ENCODE measurements around the gene VTI1A. TPM values are rescaled to one million over a fixed set of nuclear protein-coding genes. Genes with fewer than 3 reads are reported as not detected.

Gene VTI1A
- total and polyA plus RNA-seq, 7 donors, result 9.9 to 31.5 (median 20.1) TPM

- H3K36me3 ChIP-seq (ENCODE audit: insufficient read depth in 1 of 2, low read depth in 1 of 2), result peaks cover 0 to 2% of the 10 kb centered on the region in 2 donors
- TF ChIP-seq CTCF (IDR thresholded peaks at IDR 0.05), result no peak
- ATAC-seq (no peak), DNase-seq (no peak)
- H3K4me3 ChIP-seq, result no peak overlapping the region
- peaks cover 3% of the 10 kb centered on the region for H3K4me1 ChIP-seq
- WGBS, 3 donors, result 67 to 70% (median 69%) methylated on average over 4 of the region's 4 CpGs
- intact Hi-C loops (cut with DNase I), result no loop called here
- no peaks in the 10 kb centered on the region for H3K27me3 ChIP-seq (ENCODE audit: insufficient read depth in 3 of 3, low read length in 2 of 3)
- no peaks in the 10 kb centered on the region for H3K9me3 ChIP-seq
- H3K27ac ChIP-seq, result no peak overlapping the region
Measured at GRCh38 chr10:112735041-112735695, 288.2 kb downstream of the VTI1A start.

- intact Hi-C loops (cut with DNase I), result no loop called here
- Histone ChIP-seq H3K27ac (no peak overlapping the region), H3K4me1 (peaks cover 8% of the 10 kb centered on the region), H3K27me3 (ENCODE audit: insufficient read depth in 3 of 3, low read length in 2 of 3) (no peaks in the 10 kb centered on the region), H3K36me3 (ENCODE audit: insufficient read depth in 1 of 2, low read depth in 1 of 2) (peaks cover 0 to 2% of the 10 kb centered on the region in 2 donors), H3K4me3 (no peak overlapping the region), H3K9me3 (no peaks in the 10 kb centered on the region)
- 84 to 86% (median 85%) methylated on average over 11 of the region's 11 CpGs for WGBS, 3 donors
- ATAC-seq (no peak), DNase-seq (no peak)
- TF ChIP-seq CTCF (IDR thresholded peaks at IDR 0.05), result no peak
Measured at GRCh38 chr10:112738606-112739591, 291.9 kb downstream of the VTI1A start.

GRCh38 chr10:112739592-112740353, 292.8 kb downstream of the VTI1A start:
- no peak overlapping the region for H3K4me3 ChIP-seq
- DNase-seq (no peak), ATAC-seq (no peak)
- no peaks in the 10 kb centered on the region for H3K27me3 ChIP-seq (ENCODE audit: insufficient read depth in 3 of 3, low read length in 2 of 3)
- intact Hi-C loops (cut with DNase I), result no loop called here
- TF ChIP-seq CTCF (IDR thresholded peaks at IDR 0.05), result no peak
- peaks cover 8% of the 10 kb centered on the region for H3K4me1 ChIP-seq
- H3K9me3 ChIP-seq, result no peaks in the 10 kb centered on the region
- H3K27ac ChIP-seq, result no peak overlapping the region
- 77 to 92% (median 85%) methylated on average over 5 to 6 of the region's 6 CpGs for WGBS, 3 donors
- peaks cover 0 to 2% of the 10 kb centered on the region in 2 donors for H3K36me3 ChIP-seq (ENCODE audit: insufficient read depth in 1 of 2, low read depth in 1 of 2)

- no peak for TF ChIP-seq CTCF (IDR thresholded peaks at IDR 0.05)
- 46 to 50% (median 50%) methylated on average over 3 of the region's 3 CpGs for WGBS, 3 donors
- intact Hi-C loops (cut with DNase I), result no loop called here
Measured at GRCh38 chr10:112741830-112742402, 294.9 kb downstream of the VTI1A start.

More at GRCh38 chr10:112741830-112742402, 294.9 kb downstream of the VTI1A start:
- ATAC-seq (no peak), DNase-seq (no peak)
- Histone ChIP-seq H3K27ac (no peak overlapping the region), H3K4me1 (peaks cover 8% of the 10 kb centered on the region), H3K27me3 (ENCODE audit: insufficient read depth in 3 of 3, low read length in 2 of 3) (no peaks in the 10 kb centered on the region), H3K4me3 (no peak overlapping the region), H3K9me3 (no peaks in the 10 kb centered on the region), H3K36me3 (ENCODE audit: insufficient read depth in 1 of 2, low read depth in 1 of 2) (no peaks in the 10 kb centered on the region)
